K562 (cell line): ENCODE data around the gene C4orf50. TPM values are rescaled to one million over a fixed set of nuclear protein-coding genes. Genes with fewer than 3 reads are reported as not detected.

Experiments used
- ATAC-seq: fragments of 200-7000 bp; cut with Tn5 transposase; 3 replicates; pipeline ENCODE4 v1.9.1; 2020; ENCODE audit warnings: moderate library complexity
- BruUV-seq: library from RNA; stranded (reverse); fragments of 400-500 nt; replicated peaks from 2 replicates; lab custom pipeline; 2021; lab: Mats Ljungman, UMichigan
- CTCF ChIA-PET: fragments of 300-600 bp; formaldehyde crosslinking; extraction: SDS; loops from one replicate; lab custom pipeline; 2021; ENCODE audit warnings: low intra/inter-chr PET ratio; lab: Yijun Ruan, JAX
- POLR2A ChIA-PET: fragments of 300-600, 350-650 bp; sonication (Branson Sonifier 250); formaldehyde crosslinking; extraction: SDS; loops from one replicate; lab custom pipeline; 2021; ENCODE audit warnings: antibody characterized with exemption, inconsistent platforms; lab: Yijun Ruan, JAX
- DNase-seq, 4 experiments: peaks; one replicate each; pipeline versions ENCODE4 v3.0.0 to v3.0.0-alpha.2; 2011 to 2018; ENCODE audit warnings: low spot score in 3 of 4, mixed read lengths in 3 of 4; ENCODE audit errors: extremely low read depth in 1 of 4
- FAIRE-seq: peaks from 2 replicates; lab custom pipeline; 2011; peaks lifted over from hg19 to GRCh38; lab: Jason Lieb, UNC
- H2AFZ ChIP-seq: 2 replicates; pipeline ENCODE4 v1.6.0; 2011; ENCODE audit warnings: low read depth, low read length, control low read depth, inconsistent platforms
- H3K27ac ChIP-seq: fragments of 200-600 bp; 3 replicates; pipeline ENCODE4 v1.8.0; 2011; ENCODE audit warnings: low read depth, mild to moderate bottlenecking, control low read depth, inconsistent platforms, low read length, moderate library complexity, mixed read lengths; ENCODE audit errors: extremely low read depth
- H3K27me3 ChIP-seq, 2 experiments: fragments of 300-600 bp in 1 of 2; 2 replicates in 1 of 2; 3 replicates in 1 of 2; pipeline versions ENCODE4 v1.6.0 to v1.8.0; 2011; ENCODE audit warnings: inconsistent platforms in 2 of 2, low read length in 2 of 2, mild to moderate bottlenecking in 1 of 2, mixed read lengths in 1 of 2, moderate library complexity in 1 of 2; ENCODE audit not compliant: control insufficient read depth in 2 of 2, insufficient read depth in 2 of 2
- H3K36me3 ChIP-seq: fragments of 300-600 bp; 3 replicates; pipeline ENCODE4 v1.8.0; 2011; ENCODE audit warnings: mild to moderate bottlenecking, low read length, inconsistent platforms; ENCODE audit not compliant: control insufficient read depth, insufficient read depth
- H3K4me1 ChIP-seq, 2 experiments: fragments of 200-600 bp in 1 of 2; replicated peaks in 1 of 2; 2 replicates in 1 of 2; 3 replicates in 1 of 2; pipeline versions ENCODE4 v1.5.1 to v1.8.0; 2011; ENCODE audit warnings: inconsistent platforms in 2 of 2, low read length in 2 of 2, mild to moderate bottlenecking in 1 of 2, mixed read lengths in 1 of 2, moderate library complexity in 1 of 2; ENCODE audit not compliant: control insufficient read depth in 2 of 2, insufficient read depth in 2 of 2
- H3K4me2 ChIP-seq: 2 replicates; pipeline ENCODE4 v1.6.1; 2011; ENCODE audit warnings: low read length, control low read depth, inconsistent platforms, mixed read lengths; ENCODE audit not compliant: insufficient read depth
- H3K4me3 ChIP-seq: fragments of 200-600 bp; sonication (generic), shearing (Covaris generic); 2 replicates; pipeline ENCODE4 v1.5.1; 2016; ENCODE audit warnings: control low read depth, inconsistent platforms
- H3K79me2 ChIP-seq: fragments of 200-600 bp; 3 replicates; pipeline ENCODE4 v1.8.0; 2011; ENCODE audit warnings: low read length, inconsistent platforms; ENCODE audit not compliant: control insufficient read depth, insufficient read depth
- H3K9ac ChIP-seq, 2 experiments: 2 replicates each; pipeline versions ENCODE4 v1.6.0 to v1.6.1; 2011; ENCODE audit warnings: low read depth in 2 of 2, low read length in 2 of 2, control low read depth in 1 of 2, inconsistent platforms in 1 of 2, mild to moderate bottlenecking in 1 of 2, mixed read lengths in 1 of 2; ENCODE audit not compliant: insufficient read depth in 1 of 2
- H3K9me1 ChIP-seq: one replicate; pipeline ENCODE4 v1.6.0; 2011; ENCODE audit warnings: inconsistent platforms, mild to moderate bottlenecking, low read length, moderate library complexity; ENCODE audit not compliant: control insufficient read depth, insufficient read depth
- H3K9me3 ChIP-seq: replicated peaks from 2 replicates; pipeline ENCODE4 v1.5.1; 2011; ENCODE audit warnings: low read depth, low read length, inconsistent platforms; ENCODE audit not compliant: control insufficient read depth, insufficient read depth
- H4K20me1 ChIP-seq: replicated peaks from 2 replicates; pipeline ENCODE4 v1.6.1; 2011; ENCODE audit warnings: low read length, inconsistent platforms, mixed read lengths; ENCODE audit not compliant: control insufficient read depth, insufficient read depth
- CEBPG ChIP-seq, 3 experiments: fragments of 200-800 bp in 1 of 3; sonication (Bioruptor generic) in 1 of 3; sonication (generic) in 1 of 3; formaldehyde crosslinking in 1 of 3; IDR thresholded peaks in 2 of 3; conservative IDR thresholded peaks in 1 of 3; 2 replicates each; pipeline versions ENCODE4 v1.6.1 to v1.8.0; 2016 to 2022; ENCODE audit warnings: missing compliant biosample characterization in 2 of 3, missing genetic modification characterization in 2 of 3, mild to moderate bottlenecking in 1 of 3, missing genetic modification reagents in 1 of 3
- DEAF1 ChIP-seq: fragments of 450-650 bp; formaldehyde crosslinking; IDR thresholded peaks from 2 replicates; pipeline ENCODE4 v1.4.0; 2020; ENCODE audit warnings: mild to moderate bottlenecking, moderate library complexity
- ETV5 ChIP-seq: sonication (generic); formaldehyde crosslinking; IDR thresholded peaks from 2 replicates; pipeline ENCODE4 v1.4.0; 2020; ENCODE audit warnings: low read depth, mild to moderate bottlenecking, missing genetic modification reagents
- HMGXB4 ChIP-seq: sonication (generic); formaldehyde crosslinking; IDR thresholded peaks from 2 replicates; pipeline ENCODE4 v1.8.1; 2023; ENCODE audit warnings: mild to moderate bottlenecking, missing genetic modification reagents
- SIX5 ChIP-seq, 2 experiments: IDR thresholded peaks; 2 replicates each; pipeline ENCODE4 v1.6.1; 2011; ENCODE audit warnings: low read length in 2 of 2, borderline replicate concordance in 1 of 2, low read depth in 1 of 2, mild to moderate bottlenecking in 1 of 2, moderate library complexity in 1 of 2; ENCODE audit not compliant: insufficient read depth in 1 of 2
- ZNF224 ChIP-seq: sonication (generic); formaldehyde crosslinking; IDR thresholded peaks from 2 replicates; pipeline ENCODE4 v1.8.0; 2022; ENCODE audit warnings: mild to moderate bottlenecking, missing genetic modification reagents
- WGBS: fragments of 100-300 bp; shearing (Covaris generic); methylation state at CpG from one replicate; pipeline ENCODE4 v1.1.6; 2016; ENCODE audit warnings: low coverage, mixed read lengths; ENCODE audit not compliant: insufficient coverage; ENCODE audit errors: missing lambda C conversion rate; 5-methylcytosine and 5-hydroxymethylcytosine counted together
- in situ Hi-C: fragments of 300-500 bp; cut with MboI; formaldehyde crosslinking; loops from 4 replicates; pipeline ENCODE4 v1.15.0; 2018; ENCODE audit warnings: inconsistent platforms, mixed read lengths
- intact Hi-C: fragments of 100-400 bp; cut with micrococcal nuclease; formaldehyde crosslinking; loops from 2 replicates; pipeline ENCODE4 v1.14.2; 2022
- polyA plus RNA-seq, 8 experiments: library from polyadenylated mRNA; depleted of rRNA in 4 of 8; stranded (reverse) in 5 of 8; unstranded in 3 of 8; fragments of >200 nt; fragmentation: Nextera tagmentation in 2 of 8; fragmentation: Illumina TruSeq in 1 of 8; extraction: Ambion mirVana in 2 of 8; extraction: Trizol in 1 of 8; gene quantifications; 2 replicates each; pipeline versions ENCODE4 v1.2.1 to v1.2.3, GENCODE V29; 2011 to 2014; ENCODE audit warnings: inconsistent platforms in 1 of 8, missing spikeins in 1 of 8
- total RNA-seq, 7 experiments: library from RNA; depleted of rRNA in 6 of 7; stranded (reverse); fragments of >200 nt in 6 of 7; fragmentation: Illumina TruSeq in 2 of 7; extraction: Trizol in 2 of 7; gene quantifications; 2 replicates each; pipeline versions ENCODE4 v1.2.1 to v1.2.3, GENCODE V29; 2011 to 2021; ENCODE audit warnings: low replicate concordance in 1 of 7
- TF ChIP-seq, protein P1 (sequence below), 2 experiments: fragments of 450-650 bp in 1 of 2; IDR thresholded peaks; 2 replicates each; pipeline ENCODE4 v1.6.1; 2011 to 2017; ENCODE audit warnings: low read depth in 2 of 2, antibody characterized with exemption in 1 of 2, borderline replicate concordance in 1 of 2, low read length in 1 of 2, mild to moderate bottlenecking in 1 of 2, mixed read lengths in 1 of 2; ENCODE audit not compliant: control insufficient read depth in 1 of 2
- TF ChIP-seq, protein P2 (sequence below), 2 experiments: fragments of 450-650 bp; conservative IDR thresholded peaks; 2 replicates each; pipeline ENCODE4 v1.6.1; 2017; ENCODE audit warnings: mild to moderate bottlenecking in 2 of 2, moderate library complexity in 2 of 2

The C4orf50 gene
- total and polyA plus RNA-seq, 9 of the 15 experiments (the other 6 are each of a cell fraction or from before 2014, with no cell fraction given): not detected

DNA sequence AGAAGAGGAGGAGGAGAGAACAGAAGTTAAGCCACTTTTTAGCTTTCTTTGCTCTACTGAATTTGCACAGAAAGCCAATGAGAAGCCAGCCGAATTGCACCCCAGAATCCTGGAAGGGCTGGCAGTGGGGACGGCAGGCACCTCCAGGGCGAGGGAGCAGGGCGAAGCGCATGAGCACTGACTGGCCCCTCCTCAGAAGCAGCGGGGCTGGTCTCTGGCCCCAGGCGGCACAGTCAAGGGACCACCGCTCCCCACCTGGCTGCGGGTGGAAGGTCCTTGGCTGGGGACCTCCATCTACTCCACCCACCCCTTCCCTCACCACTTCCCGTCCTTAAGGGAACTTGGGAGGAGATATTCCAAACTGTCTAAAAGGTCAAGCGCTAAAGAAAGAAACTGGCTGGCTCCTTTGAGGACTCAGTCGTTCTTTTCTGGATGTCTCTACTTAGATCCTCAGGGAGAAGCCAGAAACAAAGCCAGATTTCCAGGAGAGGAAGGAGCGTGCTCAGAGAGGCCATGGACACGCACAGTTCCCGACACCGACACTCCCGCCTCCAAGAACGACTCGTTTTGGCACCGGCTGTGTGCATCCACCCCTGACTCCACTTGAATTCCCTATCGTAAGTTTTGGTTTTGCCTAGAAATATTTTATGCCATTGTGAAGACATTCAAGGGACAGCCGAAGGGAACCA lies 65.8 kb downstream of the C4orf50 start:
- FAIRE-seq (no peak), ATAC-seq (no peak), DNase-seq (no peak)
- H3K79me2 ChIP-seq: no peaks in the 10 kb centered on the region
- CTCF ChIA-PET: no interaction called here
- H3K27ac ChIP-seq: no peak overlapping the region
- H4K20me1 ChIP-seq: peaks cover 6% of the 10 kb centered on the region; the same call in 1 of the 2 replicates
- in situ Hi-C loops: no loop called here
- no peak overlapping the region for H3K4me2 ChIP-seq
- no peak overlapping the region for H3K9ac ChIP-seq
- WGBS: 3% methylated on average over 21 of the region's 22 CpGs
- H3K9me1 ChIP-seq: no peaks in the 10 kb centered on the region
- BruUV-seq: no TSS peak
- H3K4me1 ChIP-seq: peaks cover 0 to 3% of the 10 kb centered on the region in 2 experiments; a peak in 1 of 5 replicates
- peaks cover 0 to 35% of the 10 kb centered on the region in 2 experiments; a peak in 4 of 5 replicates for H3K27me3 ChIP-seq
- no peak overlapping the region for H2AFZ ChIP-seq
- no peaks in the 10 kb centered on the region for H3K36me3 ChIP-seq
- H3K9me3 ChIP-seq: no peaks in the 10 kb centered on the region
- POLR2A ChIA-PET: interaction anchor here (0.5 kb wide), 1 partner anchor 373 kb away, joined by 3 read pairs; no protein-coding TSS in a partner anchor
- intact Hi-C loops: no loop called here
- no peak overlapping the region for H3K4me3 ChIP-seq
- TF ChIP-seq HMGXB4 (CRISPR knock-in tag) (no peak), ZNF224 (CRISPR knock-in tag) (no peak), ETV5 (CRISPR knock-in tag) (no peak), CEBPG (CRISPR knock-in tag; IDR thresholded peaks at IDR 0.05) (no peak), CEBPG (tag; conservative IDR thresholded peaks at IDR 0.05 in 1 of 2, IDR thresholded peaks at IDR 0.05 in 1 of 2) (no peak), DEAF1 (CRISPR knock-in tag) (no peak), SIX5 (IDR thresholded peaks at IDR 0.05; ENCODE audit: borderline replicate concordance in 1 of 2, insufficient read depth in 1 of 2, low read depth in 1 of 2, low read length in 2 of 2) (no peak)
- TF ChIP-seq, protein P1, sequence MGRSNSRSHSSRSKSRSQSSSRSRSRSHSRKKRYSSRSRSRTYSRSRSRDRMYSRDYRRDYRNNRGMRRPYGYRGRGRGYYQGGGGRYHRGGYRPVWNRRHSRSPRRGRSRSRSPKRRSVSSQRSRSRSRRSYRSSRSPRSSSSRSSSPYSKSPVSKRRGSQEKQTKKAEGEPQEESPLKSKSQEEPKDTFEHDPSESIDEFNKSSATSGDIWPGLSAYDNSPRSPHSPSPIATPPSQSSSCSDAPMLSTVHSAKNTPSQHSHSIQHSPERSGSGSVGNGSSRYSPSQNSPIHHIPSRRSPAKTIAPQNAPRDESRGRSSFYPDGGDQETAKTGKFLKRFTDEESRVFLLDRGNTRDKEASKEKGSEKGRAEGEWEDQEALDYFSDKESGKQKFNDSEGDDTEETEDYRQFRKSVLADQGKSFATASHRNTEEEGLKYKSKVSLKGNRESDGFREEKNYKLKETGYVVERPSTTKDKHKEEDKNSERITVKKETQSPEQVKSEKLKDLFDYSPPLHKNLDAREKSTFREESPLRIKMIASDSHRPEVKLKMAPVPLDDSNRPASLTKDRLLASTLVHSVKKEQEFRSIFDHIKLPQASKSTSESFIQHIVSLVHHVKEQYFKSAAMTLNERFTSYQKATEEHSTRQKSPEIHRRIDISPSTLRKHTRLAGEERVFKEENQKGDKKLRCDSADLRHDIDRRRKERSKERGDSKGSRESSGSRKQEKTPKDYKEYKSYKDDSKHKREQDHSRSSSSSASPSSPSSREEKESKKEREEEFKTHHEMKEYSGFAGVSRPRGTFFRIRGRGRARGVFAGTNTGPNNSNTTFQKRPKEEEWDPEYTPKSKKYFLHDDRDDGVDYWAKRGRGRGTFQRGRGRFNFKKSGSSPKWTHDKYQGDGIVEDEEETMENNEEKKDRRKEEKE (IDR thresholded peaks at IDR 0.05; ENCODE audit: borderline replicate concordance in 1 of 2, control insufficient read depth in 1 of 2, low read depth in 2 of 2, low read length in 1 of 2): no peak
- TF ChIP-seq, protein P2, sequence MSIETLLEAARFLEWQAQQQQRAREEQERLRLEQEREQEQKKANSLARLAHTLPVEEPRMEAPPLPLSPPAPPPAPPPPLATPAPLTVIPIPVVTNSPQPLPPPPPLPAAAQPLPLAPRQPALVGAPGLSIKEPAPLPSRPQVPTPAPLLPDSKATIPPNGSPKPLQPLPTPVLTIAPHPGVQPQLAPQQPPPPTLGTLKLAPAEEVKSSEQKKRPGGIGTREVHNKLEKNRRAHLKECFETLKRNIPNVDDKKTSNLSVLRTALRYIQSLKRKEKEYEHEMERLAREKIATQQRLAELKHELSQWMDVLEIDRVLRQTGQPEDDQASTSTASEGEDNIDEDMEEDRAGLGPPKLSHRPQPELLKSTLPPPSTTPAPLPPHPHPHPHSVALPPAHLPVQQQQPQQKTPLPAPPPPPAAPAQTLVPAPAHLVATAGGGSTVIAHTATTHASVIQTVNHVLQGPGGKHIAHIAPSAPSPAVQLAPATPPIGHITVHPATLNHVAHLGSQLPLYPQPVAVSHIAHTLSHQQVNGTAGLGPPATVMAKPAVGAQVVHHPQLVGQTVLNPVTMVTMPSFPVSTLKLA (conservative IDR thresholded peaks at IDR 0.05): no peak
